ENCODE results near the gene ZDHHC8. TPM values are rescaled to one million over a fixed set of nuclear protein-coding genes. Genes with fewer than 3 reads are reported as not detected.
A peak's percentile ranks its signal among the peaks of the same experiment; 100 is the strongest.

ZDHHC8 gene
- total RNA-seq, 1 experiment from 2014 or later: 51.7 TPM

GRCh38 chr22:20125201-20126174 lies 6.1 kb upstream of the ZDHHC8 start:
- Histone ChIP-seq H3K23ac (ENCODE audit: insufficient read length, low read depth, low read length) (no peak overlapping the region), H2AFZ (ENCODE audit: low read length) (no peak overlapping the region), H3K18ac (ENCODE audit: insufficient read length, low read depth, low read length) (no peak overlapping the region), H2BK12ac (ENCODE audit: insufficient read length, low read depth, low read length) (no peak overlapping the region), H2AK5ac (ENCODE audit: insufficient read length, low read length) (no peak overlapping the region), H3K56ac (ENCODE audit: insufficient read length, low read depth, low read length) (no peak overlapping the region), H3K4me1 (ENCODE audit: insufficient read depth, low read length) (no peaks in the 10 kb centered on the region), H3K14ac (ENCODE audit: insufficient read depth, low read length) (no peak overlapping the region), H2BK20ac (ENCODE audit: low read depth, low read length, poor library complexity, severe bottlenecking) (no peak overlapping the region), H3K23me2 (ENCODE audit: insufficient read length, low read depth, low read length, poor library complexity, severe bottlenecking) (no peaks in the 10 kb centered on the region), H3K4me2 (ENCODE audit: insufficient read depth, insufficient read length, low read length) (no peak overlapping the region), H4K8ac (replicated peaks; ENCODE audit: insufficient read length, low read depth, low read length) (no peak overlapping the region), H3K79me2 (ENCODE audit: insufficient read depth, low read length) (peaks cover 16% of the 10 kb centered on the region; the same call in 1 of the 2 replicates), H4K20me1 (ENCODE audit: control insufficient read depth, insufficient read depth, insufficient read length) (peaks cover 2% of the 10 kb centered on the region), H4K5ac (ENCODE audit: insufficient read length, low read depth, low read length) (no peak overlapping the region), H4K91ac (ENCODE audit: insufficient read length, low read depth, low read length) (no peak overlapping the region), H3K4ac (ENCODE audit: low read depth, low read length) (no peak overlapping the region), H2BK15ac (ENCODE audit: low read depth, low read length) (0 out of 2 replicates have a peak overlapping the region, but pooled peaks have one; percentile 54), H2BK120ac (ENCODE audit: low read depth, low read length, poor library complexity, severe bottlenecking) (no peak overlapping the region), H3K79me1 (ENCODE audit: insufficient read depth, low read depth, low read length, poor library complexity, severe bottlenecking) (peaks cover 8% of the 10 kb centered on the region), H3K9ac (ENCODE audit: extremely low read depth, insufficient read length, low read length) (no peak overlapping the region), H3K9me3 (ENCODE audit: control insufficient read depth, low read depth, low read length) (no peaks in the 10 kb centered on the region), H3K27ac (ENCODE audit: insufficient read length, low read depth, low read length) (no peak overlapping the region), H2BK5ac (ENCODE audit: insufficient read length, low read length) (no peak overlapping the region), H3K27me3 (ENCODE audit: insufficient read depth, low read length) (no peaks in the 10 kb centered on the region), H3T11ph (ENCODE audit: low read length) (no peak overlapping the region)
- TF ChIP-seq CTCF (conservative IDR thresholded peaks at IDR 0.05): no peak
- Mint-ChIP-seq H3K27me3 (ENCODE audit: low read depth) (no peaks in the 10 kb centered on the region; the same call in 1 of the 2 replicates), H3K4me1 (peaks cover 5 to 11% of the 10 kb centered on the region in 2 experiments), H3K9me3 (no peaks in the 10 kb centered on the region), H3K36me3 (ENCODE audit: insufficient read depth in 1 of 3, low read depth in 3 of 3) (peaks cover 40 to 73% (median 69%) of the 10 kb centered on the region in 3 experiments; a peak in 6 of 7 replicates), H3K4me3 (no peak overlapping the region; a peak in 1 of 5 replicates), H3K27ac (peak overlapping the region in 2 of 3 experiments; percentile 49 to 79; a peak in 4 of 7 replicates)
- WGBS (ENCODE audit: extremely low coverage, insufficient read length, low lambda C conversion rate): no CpG with 5 or more reads among the region's 32 CpGs
- no peak for DNase-seq
